ENCODE measurements around the gene RASL10B.

- no peak for TF ChIP-seq POLR2A (IDR thresholded peaks at IDR 0.05; ENCODE audit: low read depth, low read length)
- TF ChIP-seq POLR2AphosphoS5 (IDR thresholded peaks at IDR 0.05; ENCODE audit: low read depth, low read length): no peak
- no peak for TF ChIP-seq PAX5 (IDR thresholded peaks at IDR 0.05; ENCODE audit: insufficient read depth, low read length, severe bottlenecking)
- TF ChIP-seq SPI1 (IDR thresholded peaks at IDR 0.05; ENCODE audit: low read depth, low read length): no peak
- TF ChIP-seq TAF1 (IDR thresholded peaks at IDR 0.05; ENCODE audit: low read depth, low read length): no peak
- TF ChIP-seq POU2F2 (IDR thresholded peaks at IDR 0.05; ENCODE audit: low read depth, low read length): no peak
Measured at GRCh38 chr17:35775039-35775438, 43.6 kb downstream of the RASL10B start.
